ENCODE data around the gene SEPTIN14. TPM values are rescaled to one million over a fixed set of nuclear protein-coding genes. Genes with fewer than 3 reads are reported as not detected.

The SEPTIN14 gene

Small RNAs within 50 kb of the gene (small RNA-seq; reads per million reads assigned to genes)
- gene AC092647.1 (ENCODE audit: low read depth) (not detected), gene AC092647.2 (ENCODE audit: low read depth) (not detected), gene RNU6-1126P (ENCODE audit: low read depth) (not detected)
